Suppressor macrophage treated with lipopolysaccharide for 1 hour (primary cell): ENCODE data around the gene CEP170B.
"Not testable (repeated sequence)": the region's sequence is repeated elsewhere in the genome, so short reads cannot be mapped to it uniquely, and the experiment has no call there.

Experiments used
- DNase-seq, 3 donors: peaks; one replicate each; pipeline ENCODE4 v3.0.0-alpha.2; 2020 to 2022

Gene CEP170B

DNA sequence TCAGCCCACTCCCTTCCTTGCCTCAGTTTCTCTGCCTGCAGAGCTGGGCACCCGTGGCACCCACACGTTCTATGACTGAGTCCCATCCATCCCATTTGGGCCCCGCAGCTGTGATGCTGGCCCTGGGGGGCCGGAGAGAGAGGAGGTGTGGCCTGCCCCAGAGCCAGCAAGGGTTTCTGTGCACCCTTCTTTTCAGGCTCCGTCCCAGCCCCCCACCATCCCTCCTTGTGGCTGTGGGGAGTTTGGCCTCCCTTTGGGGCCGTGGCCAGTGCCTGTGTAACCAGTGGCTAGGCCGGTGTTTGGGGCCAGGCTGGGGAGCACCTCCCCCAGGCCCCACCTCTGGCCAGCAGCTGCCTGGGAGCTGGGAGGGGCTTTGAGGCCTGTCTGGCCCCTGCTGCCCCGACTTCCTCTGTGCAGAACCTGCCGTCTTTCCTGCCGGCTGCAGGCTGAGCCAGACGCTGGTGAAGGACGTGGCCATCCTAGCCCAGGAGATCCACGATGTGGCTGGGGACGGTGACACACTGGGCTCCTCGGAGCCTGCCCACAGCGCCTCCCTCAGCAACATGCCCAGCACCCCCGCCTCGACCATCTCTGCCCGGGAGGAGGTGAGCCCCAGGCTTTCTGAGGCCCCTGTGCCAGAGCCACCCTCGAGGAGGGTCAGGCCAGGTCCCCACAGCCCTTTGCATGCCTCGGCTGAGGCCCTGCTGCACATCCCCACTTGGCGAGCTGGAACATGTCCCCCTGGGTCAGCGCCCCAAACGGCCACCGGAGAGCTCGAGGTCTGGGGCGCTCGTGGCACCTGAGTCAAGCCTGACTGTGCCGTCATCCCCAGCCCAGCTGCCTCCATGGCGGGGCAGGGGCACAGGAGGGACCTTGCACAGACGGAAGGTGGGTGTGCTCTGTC, 27.7 kb downstream of the CEP170B start:
- no peak for DNase-seq

DNA sequence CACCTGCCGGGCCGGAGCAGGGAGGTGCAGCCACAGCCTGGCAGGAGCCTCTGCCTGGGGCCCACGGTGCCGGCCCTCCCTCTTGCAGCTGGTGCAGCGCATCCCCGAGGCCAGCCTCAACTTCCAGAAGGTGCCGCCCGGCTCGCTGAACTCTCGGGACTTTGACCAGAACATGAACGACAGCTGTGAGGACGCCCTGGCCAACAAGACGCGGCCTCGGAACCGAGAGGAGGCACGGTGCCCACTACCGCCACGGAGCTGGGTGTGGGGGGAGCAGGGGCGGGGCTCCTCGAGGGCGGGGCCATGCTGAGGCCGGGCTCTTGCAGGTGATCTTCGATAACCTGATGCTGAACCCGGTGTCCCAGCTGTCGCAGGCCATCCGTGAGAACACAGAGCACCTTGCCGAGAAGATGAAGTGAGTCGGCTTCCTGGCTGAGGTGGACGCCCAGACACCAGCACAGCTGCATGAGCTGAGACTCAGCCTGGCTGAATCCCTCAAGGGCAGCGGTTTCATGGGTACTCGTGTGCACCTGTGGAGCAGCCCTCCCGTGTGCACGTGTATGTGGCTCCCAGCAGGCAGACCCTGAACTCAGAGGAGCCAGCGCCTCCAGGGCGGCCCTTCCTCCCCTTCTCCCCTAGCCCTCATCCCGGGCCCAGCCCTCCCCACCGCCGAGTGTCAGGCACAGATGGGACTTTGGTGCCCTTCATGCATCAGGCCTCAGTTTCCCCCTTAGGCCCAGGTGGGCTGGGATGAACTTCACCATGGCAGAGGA, 28.6 kb downstream of the CEP170B start:
- DNase-seq: no peak

- no peak for DNase-seq
Measured at GRCh38 chr14:104894331-104895206, 29.5 kb downstream of the CEP170B start.

DNA sequence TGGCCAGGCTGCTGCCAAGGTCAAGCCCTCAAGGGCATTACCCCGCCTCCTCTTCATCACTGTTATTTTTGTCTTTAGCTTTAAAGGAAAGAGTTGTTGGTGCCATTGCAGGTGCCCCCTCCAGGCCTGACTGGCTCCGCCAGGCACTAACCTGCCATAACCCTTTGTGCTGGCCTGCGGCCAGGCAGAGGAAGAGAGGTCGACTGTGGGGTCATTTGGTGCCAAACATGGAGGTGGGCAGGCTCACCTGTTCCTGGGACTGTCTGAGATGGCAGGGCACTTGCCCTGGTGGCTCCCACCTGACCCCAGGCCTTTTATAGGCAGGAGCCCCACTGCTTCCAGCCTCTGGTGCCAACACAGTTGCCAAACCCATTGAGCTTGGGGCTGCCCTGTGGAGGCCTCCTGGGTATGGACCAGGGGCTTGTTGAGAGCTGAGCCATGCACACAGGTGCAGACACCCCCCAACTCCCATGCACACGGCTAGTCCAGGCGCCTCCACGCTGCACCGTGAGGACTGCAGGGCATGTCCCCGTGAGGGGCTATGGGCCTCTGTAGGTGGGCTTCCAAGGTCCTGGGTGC, 30.2 kb downstream of the CEP170B start:
- no peak for DNase-seq

DNA sequence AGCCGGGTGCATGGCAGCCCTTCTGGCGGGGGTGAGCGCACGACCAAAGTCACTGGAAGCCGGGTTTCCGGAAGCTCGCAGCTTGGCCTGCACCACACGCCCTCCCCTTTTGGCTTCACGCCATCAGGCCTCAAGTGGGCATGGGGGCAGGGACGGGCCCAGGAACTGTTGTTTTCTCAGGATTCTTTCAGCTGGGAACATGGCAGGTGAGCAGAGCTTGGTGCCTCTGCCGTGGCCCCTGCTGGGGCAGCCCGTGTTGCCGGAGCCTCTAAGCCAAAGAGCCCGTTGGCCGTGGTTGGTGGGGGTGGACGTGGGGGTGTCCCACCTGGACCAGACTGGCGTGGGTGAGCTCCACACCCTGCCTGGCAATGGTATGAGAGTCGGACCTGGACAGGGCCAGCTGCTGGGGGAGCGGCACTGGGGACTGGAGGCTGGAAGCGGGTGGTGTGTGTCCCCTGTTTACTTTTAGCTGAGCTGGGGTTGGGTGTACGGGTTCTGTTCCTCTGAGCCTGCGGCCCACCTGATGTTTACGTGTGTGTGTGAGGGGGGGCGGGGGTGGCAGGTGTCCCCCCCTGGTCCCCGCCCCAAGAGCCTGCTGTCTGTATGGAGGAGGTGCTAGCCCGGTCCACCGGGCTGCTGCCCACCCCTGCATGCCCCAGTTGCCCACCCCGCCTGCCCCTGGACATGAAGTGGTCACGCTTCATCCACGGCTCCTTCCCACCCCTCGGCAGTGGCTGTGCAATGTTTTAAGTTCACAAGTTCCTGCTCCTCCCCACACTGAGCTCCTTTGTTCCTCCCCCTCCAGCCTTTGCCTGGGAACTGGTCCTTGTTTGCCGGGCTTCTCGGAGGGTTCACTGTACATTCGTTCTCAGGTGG, 31.0 kb downstream of the CEP170B start:
- no peak for DNase-seq

- DNase-seq: no peak
Measured at GRCh38 chr14:104897330-104898194, 32.5 kb downstream of the CEP170B start.

DNA sequence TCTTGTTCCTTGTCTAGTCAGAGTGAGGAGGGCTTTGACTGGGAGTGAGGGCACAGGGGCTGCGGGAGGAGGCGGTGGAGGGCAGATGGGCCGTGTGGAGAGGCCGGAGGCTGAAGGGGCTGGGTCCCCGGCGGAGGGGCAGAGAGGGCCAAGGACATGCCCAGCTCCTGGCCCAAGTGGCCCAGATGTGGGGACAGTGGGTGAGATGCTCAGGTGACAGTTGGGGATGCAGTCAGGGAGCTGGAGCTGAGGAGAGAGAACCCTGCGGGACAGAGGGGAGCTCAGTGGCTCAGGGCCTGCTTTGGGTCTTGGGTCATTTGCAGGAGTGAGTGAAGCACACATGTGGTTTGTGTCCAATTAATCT, 33.1 kb downstream of the CEP170B start:
- DNase-seq: no peak

DNA sequence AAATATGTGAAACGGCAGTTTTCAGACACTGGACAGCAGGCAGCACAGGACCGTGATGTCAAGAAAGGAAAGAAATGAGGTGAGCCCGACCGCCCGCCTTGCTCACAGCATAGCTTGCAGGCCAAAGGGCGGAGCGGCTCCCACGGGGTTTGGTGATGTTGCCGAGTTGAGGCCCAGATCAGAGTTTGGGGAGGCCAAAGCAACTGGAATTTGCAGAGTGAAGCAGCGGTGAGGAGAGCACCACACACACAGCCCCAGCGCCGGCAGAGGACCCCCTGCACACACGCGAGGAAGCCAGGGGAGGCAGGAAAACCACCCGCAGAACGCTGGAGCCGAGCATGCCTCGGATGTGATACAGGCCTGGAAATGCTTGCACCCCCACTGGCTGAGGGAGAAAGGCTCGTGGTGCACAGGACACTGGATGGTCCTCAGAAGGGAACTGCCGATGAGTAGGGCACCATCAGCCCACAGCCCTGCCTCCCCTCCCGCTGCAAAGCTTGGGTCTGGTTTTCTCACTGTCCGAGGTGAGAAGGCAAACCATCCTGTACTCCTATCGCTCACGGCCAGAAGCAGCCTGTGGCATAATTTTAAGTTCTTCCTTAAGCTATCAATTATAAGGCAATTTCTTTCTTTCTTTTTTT, 33.9 kb downstream of the CEP170B start:
- DNase-seq: no peak

- DNase-seq: no peak
Measured at GRCh38 chr14:104899781-104900180, 34.7 kb downstream of the CEP170B start.

GRCh38 chr14:104900639-104901512, 35.8 kb downstream of the CEP170B start:
- DNase-seq: no peak

DNA sequence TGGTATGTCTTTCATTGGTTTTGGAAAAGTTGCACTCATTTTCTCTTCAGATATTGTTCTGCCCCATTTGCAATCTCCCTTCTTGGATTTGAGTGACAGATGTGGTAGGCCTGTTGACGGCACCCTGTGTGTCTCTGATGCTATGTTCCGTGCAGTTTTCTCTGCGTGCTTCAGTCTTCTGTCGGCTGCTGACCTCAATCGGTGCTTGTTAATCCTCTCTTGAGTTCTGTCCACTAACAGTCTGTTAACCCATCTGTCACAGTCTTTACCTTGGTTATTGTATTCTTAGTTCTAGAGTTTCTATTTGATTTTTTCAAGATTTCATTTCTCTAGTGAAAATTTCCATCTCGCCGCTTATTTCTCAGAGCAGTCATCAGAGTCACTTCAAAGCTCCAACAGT, 38.9 kb downstream of the CEP170B start:
- no peak for DNase-seq

GRCh38 chr14:104904650-104905578, 39.8 kb downstream of the CEP170B start:
- not testable (repeated sequence) for DNase-seq

DNA sequence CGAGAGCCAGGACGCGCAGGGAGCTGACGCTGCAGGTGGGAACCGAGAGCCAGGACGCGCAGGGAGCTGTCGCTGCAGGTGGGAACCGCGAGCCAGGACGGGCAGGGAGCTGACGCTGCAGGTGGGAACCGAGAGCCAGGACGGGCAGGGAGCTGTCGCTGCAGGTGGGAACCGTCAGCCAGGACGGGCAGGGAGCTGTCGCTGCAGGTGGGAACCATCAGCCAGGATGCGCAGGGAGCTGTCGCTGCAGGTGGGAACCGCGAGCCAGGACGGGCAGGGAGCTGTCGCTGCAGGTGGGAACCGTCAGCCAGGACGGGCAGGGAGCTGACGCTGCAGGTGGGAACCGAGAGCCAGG, 40.5 kb downstream of the CEP170B start:
- DNase-seq: not testable (repeated sequence)

DNA sequence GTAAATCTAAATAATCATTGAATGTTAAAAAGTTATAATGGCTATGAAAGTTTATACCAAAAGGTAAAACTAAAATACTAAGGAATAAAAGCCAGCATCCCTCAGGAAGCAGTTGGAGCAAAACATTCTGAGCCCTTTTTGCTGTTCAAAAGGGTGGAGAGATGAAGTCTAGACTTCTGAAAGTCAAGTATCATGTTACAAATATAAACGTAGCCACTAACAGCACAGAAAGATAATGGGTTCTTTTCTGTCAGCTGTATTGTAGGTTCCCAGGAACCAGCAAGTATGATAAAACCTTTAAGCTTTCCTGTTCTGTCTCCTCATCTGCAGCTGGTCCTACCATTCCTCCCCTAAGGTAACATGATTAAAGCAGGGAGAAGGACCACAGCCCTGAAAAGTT, 43.2 kb downstream of the CEP170B start:
- no peak for DNase-seq

DNA sequence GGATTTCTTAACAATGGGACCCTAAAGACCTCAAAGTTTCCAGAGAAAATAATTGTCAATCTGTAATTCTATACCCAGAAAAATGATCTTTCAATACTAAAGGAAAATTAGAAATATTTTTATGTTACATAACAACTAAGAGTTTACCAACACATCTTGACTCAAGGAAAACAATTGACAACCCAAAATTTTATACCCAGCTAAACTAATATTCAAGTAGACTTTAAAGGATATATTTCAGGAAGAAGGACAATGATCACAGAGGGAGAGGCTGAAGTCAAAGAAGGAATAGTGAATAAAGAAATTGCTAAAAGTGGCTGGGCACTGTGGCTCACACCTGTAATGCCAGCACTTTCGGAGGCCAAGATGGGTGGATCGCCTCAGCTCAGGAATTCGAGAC, 47.0 kb downstream of the CEP170B start:
- DNase-seq: no peak

DNA sequence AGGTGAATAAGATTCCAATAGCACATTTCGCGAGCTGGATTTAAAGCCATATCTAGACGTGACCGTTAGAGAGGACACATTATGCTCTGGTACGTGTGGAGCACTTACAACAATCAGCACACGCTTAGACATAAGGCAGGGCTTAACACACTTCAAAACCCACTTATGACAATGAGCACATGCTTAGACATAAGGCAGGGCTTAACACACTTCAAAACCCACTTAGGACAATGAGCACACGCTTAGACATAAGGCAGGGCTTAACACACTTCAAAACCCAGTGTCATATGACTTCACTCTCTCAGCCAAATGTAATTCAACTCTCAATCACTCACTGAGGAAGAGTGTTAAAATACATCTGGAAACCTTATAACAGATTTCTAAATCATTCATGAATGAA, 48.4 kb downstream of the CEP170B start:
- DNase-seq: no peak

DNA sequence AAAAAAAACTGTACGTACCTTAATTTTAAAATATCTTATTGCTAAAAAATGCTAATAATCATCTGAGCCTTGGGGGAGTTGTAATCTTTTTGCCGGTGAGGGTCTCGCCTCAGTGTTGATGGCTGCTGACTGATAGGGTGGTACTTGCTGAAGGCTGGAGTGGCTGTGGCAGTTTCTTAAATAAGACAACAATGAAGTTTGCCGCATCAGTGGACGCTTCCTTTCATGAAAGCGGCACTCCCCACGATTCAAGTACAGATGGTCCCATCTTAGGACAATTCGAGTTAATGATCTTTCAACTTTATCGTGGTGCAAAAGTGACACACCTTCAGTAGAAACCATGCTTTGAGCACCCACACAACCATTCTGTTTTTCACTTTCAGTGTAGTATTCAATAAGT, 52.0 kb downstream of the CEP170B start:
- DNase-seq: no peak

- DNase-seq: no peak
Measured at GRCh38 chr14:104917993-104918392, 52.9 kb downstream of the CEP170B start.
